ENCODE results near the gene DTD1. TPM values are rescaled to one million over a fixed set of nuclear protein-coding genes. Genes with fewer than 3 reads are reported as not detected.
"Not testable (repeated sequence)": the region's sequence is repeated elsewhere in the genome, so short reads cannot be mapped to it uniquely, and the experiment has no call there.

The DTD1 gene
- total and polyA plus RNA-seq, 9 donors, result 11.9 to 22.9 (median 17.6) TPM

GRCh38 chr20:18749528-18749927 lies 161.7 kb downstream of the DTD1 start:
- 85% methylated on average over 6 of the region's 7 CpGs for WGBS (ENCODE audit: insufficient coverage)
- H3K36me3 ChIP-seq (ENCODE audit: control insufficient read depth, insufficient read depth, low read length), result peaks cover 5% of the 10 kb centered on the region
- no peaks in the 10 kb centered on the region for H3K27me3 ChIP-seq (ENCODE audit: control insufficient read depth, insufficient read depth, low read length)

GRCh38 chr20:18750735-18751134 lies 162.9 kb downstream of the DTD1 start:
- no peaks in the 10 kb centered on the region for H3K4me1 ChIP-seq (ENCODE audit: control insufficient read depth, insufficient read depth, low read length)
- no peaks in the 10 kb centered on the region for H3K36me3 ChIP-seq (ENCODE audit: control insufficient read depth, insufficient read depth, low read length)
- no peak overlapping the region for H3K4me3 ChIP-seq (ENCODE audit: low read length)
- no peaks in the 10 kb centered on the region for H3K9me3 ChIP-seq (replicated peaks; ENCODE audit: control insufficient read depth, low read depth, low read length)
- no CpG with 5 or more reads among the region's 1 CpG for WGBS (ENCODE audit: insufficient coverage)
- H3K27me3 ChIP-seq (ENCODE audit: control insufficient read depth, insufficient read depth, low read length), result no peaks in the 10 kb centered on the region
- DNase-seq, result no peak
- H3K27ac ChIP-seq (ENCODE audit: low read length), result no peak overlapping the region

More at GRCh38 chr20:18749528-18749927, 161.7 kb downstream of the DTD1 start:
- Histone ChIP-seq H3K27ac (ENCODE audit: low read length) (no peak overlapping the region), H3K9me3 (replicated peaks; ENCODE audit: control insufficient read depth, low read depth, low read length) (no peaks in the 10 kb centered on the region), H3K4me3 (ENCODE audit: low read length) (no peak overlapping the region), H3K4me1 (ENCODE audit: control insufficient read depth, insufficient read depth, low read length) (peaks cover 2% of the 10 kb centered on the region)
- no peak for DNase-seq

GRCh38 chr20:18754030-18754652 lies 166.3 kb downstream of the DTD1 start:
- Histone ChIP-seq H3K4me3 (ENCODE audit: low read length) (no peak overlapping the region), H3K36me3 (ENCODE audit: control insufficient read depth, insufficient read depth, low read length) (no peaks in the 10 kb centered on the region), H3K4me1 (ENCODE audit: control insufficient read depth, insufficient read depth, low read length) (no peaks in the 10 kb centered on the region), H3K9me3 (replicated peaks; ENCODE audit: control insufficient read depth, low read depth, low read length) (no peaks in the 10 kb centered on the region), H3K27ac (ENCODE audit: low read length) (no peak overlapping the region), H3K27me3 (ENCODE audit: control insufficient read depth, insufficient read depth, low read length) (no peaks in the 10 kb centered on the region)
- DNase-seq, result no peak
- 41% methylated on average over 4 of the region's 5 CpGs for WGBS (ENCODE audit: insufficient coverage)

GRCh38 chr20:18754653-18755045 lies 166.8 kb downstream of the DTD1 start:
- Histone ChIP-seq H3K36me3 (ENCODE audit: control insufficient read depth, insufficient read depth, low read length) (no peaks in the 10 kb centered on the region), H3K4me1 (ENCODE audit: control insufficient read depth, insufficient read depth, low read length) (no peaks in the 10 kb centered on the region)
- WGBS (ENCODE audit: insufficient coverage), result 83% methylated on average over 2 of the region's 3 CpGs

GRCh38 chr20:18760852-18761251 lies 173.0 kb downstream of the DTD1 start:
- WGBS (ENCODE audit: insufficient coverage), result 94% methylated on average over 12 of the region's 19 CpGs
- not testable (repeated sequence) for H3K4me3 ChIP-seq (ENCODE audit: low read length); H3K36me3 ChIP-seq (ENCODE audit: control insufficient read depth, insufficient read depth, low read length); H3K9me3 ChIP-seq (replicated peaks; ENCODE audit: control insufficient read depth, low read depth, low read length); DNase-seq; H3K27ac ChIP-seq (ENCODE audit: low read length); H3K27me3 ChIP-seq (ENCODE audit: control insufficient read depth, insufficient read depth, low read length); H3K4me1 ChIP-seq (ENCODE audit: control insufficient read depth, insufficient read depth, low read length)

More at GRCh38 chr20:18754653-18755045, 166.8 kb downstream of the DTD1 start:
- H3K27me3 ChIP-seq (ENCODE audit: control insufficient read depth, insufficient read depth, low read length), result no peaks in the 10 kb centered on the region
- no peak overlapping the region for H3K4me3 ChIP-seq (ENCODE audit: low read length)
- no peak overlapping the region for H3K27ac ChIP-seq (ENCODE audit: low read length)
- no peak for DNase-seq
- H3K9me3 ChIP-seq (replicated peaks; ENCODE audit: control insufficient read depth, low read depth, low read length), result no peaks in the 10 kb centered on the region

- H3K9me3 ChIP-seq (replicated peaks; ENCODE audit: control insufficient read depth, low read depth, low read length), result no peaks in the 10 kb centered on the region
Observed at GRCh38 chr20:18767676-18768075, 179.8 kb downstream of the DTD1 start.

GRCh38 chr20:18773566-18773965 lies 185.7 kb downstream of the DTD1 start:
- H3K9me3 ChIP-seq (replicated peaks; ENCODE audit: control insufficient read depth, low read depth, low read length), result no peaks in the 10 kb centered on the region
- DNase-seq, result no peak
- H3K4me1 ChIP-seq (ENCODE audit: control insufficient read depth, insufficient read depth, low read length), result peaks cover 14% of the 10 kb centered on the region
- WGBS (ENCODE audit: insufficient coverage), result no CpG with 5 or more reads among the region's 1 CpG
- H3K27ac ChIP-seq (ENCODE audit: low read length), result no peak overlapping the region
- H3K27me3 ChIP-seq (ENCODE audit: control insufficient read depth, insufficient read depth, low read length), result no peaks in the 10 kb centered on the region
- no peaks in the 10 kb centered on the region for H3K36me3 ChIP-seq (ENCODE audit: control insufficient read depth, insufficient read depth, low read length)
- no peak overlapping the region for H3K4me3 ChIP-seq (ENCODE audit: low read length)

More at GRCh38 chr20:18767676-18768075, 179.8 kb downstream of the DTD1 start:
- WGBS (ENCODE audit: insufficient coverage), result 54% methylated on average over 4 of the region's 5 CpGs
- no peaks in the 10 kb centered on the region for H3K36me3 ChIP-seq (ENCODE audit: control insufficient read depth, insufficient read depth, low read length)
- no peak overlapping the region for H3K27ac ChIP-seq (ENCODE audit: low read length)
- H3K4me1 ChIP-seq (ENCODE audit: control insufficient read depth, insufficient read depth, low read length), result no peaks in the 10 kb centered on the region
- no peaks in the 10 kb centered on the region for H3K27me3 ChIP-seq (ENCODE audit: control insufficient read depth, insufficient read depth, low read length)
- no peak overlapping the region for H3K4me3 ChIP-seq (ENCODE audit: low read length)
- DNase-seq, result no peak

GRCh38 chr20:18774207-18774606 lies 186.4 kb downstream of the DTD1 start:
- no peaks in the 10 kb centered on the region for H3K9me3 ChIP-seq (replicated peaks; ENCODE audit: control insufficient read depth, low read depth, low read length)
- no peaks in the 10 kb centered on the region for H3K36me3 ChIP-seq (ENCODE audit: control insufficient read depth, insufficient read depth, low read length)
- DNase-seq, result no peak
- no CpG with 5 or more reads among the region's 2 CpGs for WGBS (ENCODE audit: insufficient coverage)
- no peaks in the 10 kb centered on the region for H3K27me3 ChIP-seq (ENCODE audit: control insufficient read depth, insufficient read depth, low read length)
- H3K4me3 ChIP-seq (ENCODE audit: low read length), result no peak overlapping the region
- H3K27ac ChIP-seq (ENCODE audit: low read length), result no peak overlapping the region
- H3K4me1 ChIP-seq (ENCODE audit: control insufficient read depth, insufficient read depth, low read length), result peaks cover 14% of the 10 kb centered on the region

- no peaks in the 10 kb centered on the region for H3K36me3 ChIP-seq (ENCODE audit: control insufficient read depth, insufficient read depth, low read length)
- H3K4me3 ChIP-seq (ENCODE audit: low read length), result no peak overlapping the region
- WGBS (ENCODE audit: insufficient coverage), result 85% methylated on average over 4 of the region's 5 CpGs
- no peak for DNase-seq
- H3K9me3 ChIP-seq (replicated peaks; ENCODE audit: control insufficient read depth, low read depth, low read length), result no peaks in the 10 kb centered on the region
- H3K27me3 ChIP-seq (ENCODE audit: control insufficient read depth, insufficient read depth, low read length), result no peaks in the 10 kb centered on the region
- H3K4me1 ChIP-seq (ENCODE audit: control insufficient read depth, insufficient read depth, low read length), result peaks cover 14% of the 10 kb centered on the region
- H3K27ac ChIP-seq (ENCODE audit: low read length), result no peak overlapping the region
Observed at GRCh38 chr20:18775633-18776032, 187.8 kb downstream of the DTD1 start.

- H3K4me3 ChIP-seq (ENCODE audit: low read length), result no peak overlapping the region
- no peak overlapping the region for H3K27ac ChIP-seq (ENCODE audit: low read length)
- no peaks in the 10 kb centered on the region for H3K27me3 ChIP-seq (ENCODE audit: control insufficient read depth, insufficient read depth, low read length)
- no peak for DNase-seq
- H3K36me3 ChIP-seq (ENCODE audit: control insufficient read depth, insufficient read depth, low read length), result no peaks in the 10 kb centered on the region
- 39% methylated on average over 5 of the region's 10 CpGs for WGBS (ENCODE audit: insufficient coverage)
- peaks cover 12% of the 10 kb centered on the region for H3K4me1 ChIP-seq (ENCODE audit: control insufficient read depth, insufficient read depth, low read length)
- H3K9me3 ChIP-seq (replicated peaks; ENCODE audit: control insufficient read depth, low read depth, low read length), result no peaks in the 10 kb centered on the region
Observed at GRCh38 chr20:18778690-18779392, 191.0 kb downstream of the DTD1 start.

Measured in muscle of leg (tissue), 11 donors.